GM12878 (cell line): ENCODE measurements around the gene MYBBP1A. TPM values are rescaled to one million over a fixed set of nuclear protein-coding genes. Genes with fewer than 3 reads are reported as not detected.

ENCODE experiments used
- ATAC-seq: fragments of 200-7000 bp; cut with Tn5 transposase; 3 replicates; pipeline ENCODE4 v1.9.1; 2020; ENCODE audit warnings: mild to moderate bottlenecking, moderate library complexity
- Bru-seq: library from RNA; stranded (reverse); fragments of 400-500 nt; gene quantifications from one replicate; lab custom pipeline; 2021; lab: Mats Ljungman, UMichigan
- BruChase-seq, 2 experiments: library from RNA; stranded (reverse); fragments of 400-500 nt; gene quantifications; one replicate each; lab custom pipeline; 2021; lab: Mats Ljungman, UMichigan
- BruUV-seq: library from RNA; stranded (reverse); fragments of 400-500 nt; replicated peaks from 2 replicates; lab custom pipeline; 2021; lab: Mats Ljungman, UMichigan
- CTCF ChIA-PET: fragments of 300-600 bp; sonication (Branson Sonifier 250); formaldehyde crosslinking; extraction: SDS; loops from one replicate; lab custom pipeline; 2021; ENCODE audit warnings: inconsistent platforms; lab: Yijun Ruan, JAX
- POLR2A ChIA-PET: fragments of 350-600 bp; formaldehyde crosslinking; extraction: SDS; loops from one replicate; lab custom pipeline; 2021; ENCODE audit warnings: inconsistent platforms; lab: Charles Lee
- RAD21 ChIA-PET: fragments of 300-600 bp; sonication (Branson Sonifier 250); formaldehyde crosslinking; loops from one replicate; lab custom pipeline; 2023; ENCODE audit warnings: antibody characterized with exemption; ENCODE audit not compliant: unreplicated experiment; lab: Charles Lee
- SMC1A ChIA-PET: fragments of 300-600 bp; sonication (Branson Sonifier 250); formaldehyde crosslinking; loops from one replicate; lab custom pipeline; 2023; ENCODE audit not compliant: unreplicated experiment, uncharacterized antibody; lab: Charles Lee
- DNase-seq: peaks from one replicate; pipeline ENCODE4 v3.0.0-alpha.2; 2011; ENCODE audit warnings: low read depth, low spot score
- FAIRE-seq: peaks from 3 replicates; lab custom pipeline; 2011; peaks lifted over from hg19 to GRCh38; lab: Jason Lieb, UNC
- H2AFZ ChIP-seq: 2 replicates; pipeline ENCODE4 v1.6.0; 2011; ENCODE audit warnings: low read depth, low read length, control low read depth; ENCODE audit not compliant: control insufficient read depth
- H3K27ac ChIP-seq: 2 replicates; pipeline ENCODE4 v1.5.1; 2011; ENCODE audit warnings: control low read depth; ENCODE audit not compliant: control insufficient read depth, insufficient read depth
- H3K27me3 ChIP-seq, 2 experiments: replicated peaks in 1 of 2; 2 replicates each; pipeline versions ENCODE4 v1.6.0 to v1.6.1; 2011; ENCODE audit warnings: low read length in 1 of 2; ENCODE audit not compliant: control insufficient read depth in 2 of 2, insufficient read depth in 2 of 2
- H3K36me3 ChIP-seq, 2 experiments: 2 replicates each; pipeline ENCODE4 v1.5.1; 2011; ENCODE audit warnings: low read length in 1 of 2; ENCODE audit not compliant: control insufficient read depth in 2 of 2, insufficient read depth in 2 of 2
- H3K4me1 ChIP-seq: 2 replicates; pipeline ENCODE4 v1.6.1; 2011; ENCODE audit warnings: mild to moderate bottlenecking, low read length, moderate library complexity, mixed read lengths; ENCODE audit not compliant: control insufficient read depth, insufficient read depth
- H3K4me2 ChIP-seq: 2 replicates; pipeline ENCODE4 v1.6.0; 2011; ENCODE audit warnings: control low read depth; ENCODE audit not compliant: control insufficient read depth, insufficient read depth
- H3K4me3 ChIP-seq: fragments of 200-600 bp; sonication (generic); 2 replicates; pipeline ENCODE4 v1.5.1; 2016
- H3K79me2 ChIP-seq: 2 replicates; pipeline ENCODE4 v1.6.0; 2011; ENCODE audit warnings: low read length; ENCODE audit not compliant: control insufficient read depth, insufficient read depth
- H3K9ac ChIP-seq: 2 replicates; pipeline ENCODE4 v1.8.0; 2011; ENCODE audit warnings: low read length, control low read depth, mixed read lengths; ENCODE audit not compliant: control insufficient read depth, insufficient read depth
- H3K9me3 ChIP-seq: replicated peaks from 3 replicates; pipeline ENCODE4 v1.5.1; 2011; ENCODE audit warnings: mild to moderate bottlenecking, low read length; ENCODE audit not compliant: control insufficient read depth, insufficient read depth
- H4K20me1 ChIP-seq: 2 replicates; pipeline ENCODE4 v1.6.0; 2011; ENCODE audit not compliant: control insufficient read depth, insufficient read depth
- CEBPB ChIP-seq, 2 experiments: fragments of 150-350 bp in 1 of 2; IDR thresholded peaks; 2 replicates each; pipeline ENCODE4 v1.6.1; 2012 to 2014; ENCODE audit warnings: low read depth in 2 of 2, low read length in 2 of 2, borderline replicate concordance in 1 of 2, inconsistent platforms in 1 of 2
- ETV6 ChIP-seq, 2 experiments: fragments of 450-650 bp in 1 of 2; IDR thresholded peaks in 1 of 2; conservative IDR thresholded peaks in 1 of 2; 2 replicates each; pipeline ENCODE4 v1.6.1; 2014; ENCODE audit warnings: antibody characterized with exemption in 1 of 2, borderline replicate concordance in 1 of 2, low read depth in 1 of 2, mild to moderate bottlenecking in 1 of 2, moderate library complexity in 1 of 2
- IKZF1 ChIP-seq: fragments of 450-650 bp; conservative IDR thresholded peaks from 2 replicates; pipeline ENCODE4 v1.6.1; 2017; ENCODE audit warnings: antibody characterized with exemption, mild to moderate bottlenecking
- MYC ChIP-seq: IDR thresholded peaks from 2 replicates; pipeline ENCODE4 v1.6.1; 2011; ENCODE audit warnings: mild to moderate bottlenecking, low read length, moderate library complexity, inconsistent platforms; ENCODE audit not compliant: insufficient read depth, insufficient replicate concordance, insufficient read length, severe bottlenecking
- TAF1 ChIP-seq: IDR thresholded peaks from 2 replicates; pipeline ENCODE4 v1.6.1; 2011; ENCODE audit warnings: mild to moderate bottlenecking, low read depth, low read length, borderline replicate concordance
- WGBS: methylation state at CpG from one replicate; pipeline ENCODE4 v1.1.6; 2016; ENCODE audit warnings: low lambda C conversion rate; ENCODE audit not compliant: insufficient replicate concordance, insufficient coverage; ENCODE audit errors: missing lambda C conversion rate; 5-methylcytosine and 5-hydroxymethylcytosine counted together
- in situ Hi-C: fragments of 300-500 bp; cut with MboI; formaldehyde crosslinking; loops from 9 replicates; pipeline ENCODE4 v1.14.3; 2018; ENCODE audit warnings: mixed read lengths
- intact Hi-C: fragments of 100-400 bp; cut with micrococcal nuclease; formaldehyde crosslinking; loops from one replicate; pipeline ENCODE4 v1.14.2; 2022; ENCODE audit not compliant: unreplicated experiment
- long read RNA-seq, 2 experiments: library from polyadenylated mRNA; unstranded; transcript quantifications; one replicate each; pipeline ENCODE4 v2.0.0, GENCODE V29; 2019 to 2020
- polyA minus RNA-seq, 3 experiments: library from RNA; depleted of rRNA, polyadenylated mRNA; stranded (reverse); fragments of >200 nt; gene quantifications; 2 replicates each; pipeline ENCODE4 v1.2.3, GENCODE V29; 2011
- polyA plus RNA-seq, 11 experiments: library from polyadenylated mRNA; depleted of rRNA in 4 of 11; unstranded in 6 of 11; stranded (reverse) in 5 of 11; fragments of >200 nt; fragmentation: Nextera tagmentation in 4 of 11; fragmentation: Illumina TruSeq in 1 of 11; extraction: Ambion mirVana in 4 of 11; extraction: Trizol in 1 of 11; gene quantifications; 1 replicate in 1 of 11; 2 replicates in 10 of 11; pipeline versions ENCODE4 v1.2.1 to v1.2.3, GENCODE V29; 2011 to 2016; ENCODE audit warnings: inconsistent platforms in 2 of 11, missing spikeins in 2 of 11, low read depth in 1 of 11
- total RNA-seq, 4 experiments: library from RNA; depleted of rRNA in 3 of 4; stranded (reverse); fragments of >200 nt in 3 of 4; fragmentation: Illumina TruSeq in 1 of 4; extraction: Trizol in 1 of 4; gene quantifications; 2 replicates each; pipeline versions ENCODE4 v1.2.1 to v1.2.3, GENCODE V29; 2013 to 2021
- TF ChIP-seq, protein P1 (sequence below): fragments of 450-650 bp; IDR thresholded peaks from 2 replicates; pipeline ENCODE4 v1.6.1; 2017; ENCODE audit warnings: mild to moderate bottlenecking
- TF ChIP-seq, protein P2 (sequence below): IDR thresholded peaks from 2 replicates; pipeline ENCODE4 v1.6.1; 2011; ENCODE audit warnings: borderline replicate concordance, low read depth, mild to moderate bottlenecking, moderate library complexity, low read length; ENCODE audit not compliant: insufficient read depth, poor library complexity, severe bottlenecking

Gene MYBBP1A, protein sequence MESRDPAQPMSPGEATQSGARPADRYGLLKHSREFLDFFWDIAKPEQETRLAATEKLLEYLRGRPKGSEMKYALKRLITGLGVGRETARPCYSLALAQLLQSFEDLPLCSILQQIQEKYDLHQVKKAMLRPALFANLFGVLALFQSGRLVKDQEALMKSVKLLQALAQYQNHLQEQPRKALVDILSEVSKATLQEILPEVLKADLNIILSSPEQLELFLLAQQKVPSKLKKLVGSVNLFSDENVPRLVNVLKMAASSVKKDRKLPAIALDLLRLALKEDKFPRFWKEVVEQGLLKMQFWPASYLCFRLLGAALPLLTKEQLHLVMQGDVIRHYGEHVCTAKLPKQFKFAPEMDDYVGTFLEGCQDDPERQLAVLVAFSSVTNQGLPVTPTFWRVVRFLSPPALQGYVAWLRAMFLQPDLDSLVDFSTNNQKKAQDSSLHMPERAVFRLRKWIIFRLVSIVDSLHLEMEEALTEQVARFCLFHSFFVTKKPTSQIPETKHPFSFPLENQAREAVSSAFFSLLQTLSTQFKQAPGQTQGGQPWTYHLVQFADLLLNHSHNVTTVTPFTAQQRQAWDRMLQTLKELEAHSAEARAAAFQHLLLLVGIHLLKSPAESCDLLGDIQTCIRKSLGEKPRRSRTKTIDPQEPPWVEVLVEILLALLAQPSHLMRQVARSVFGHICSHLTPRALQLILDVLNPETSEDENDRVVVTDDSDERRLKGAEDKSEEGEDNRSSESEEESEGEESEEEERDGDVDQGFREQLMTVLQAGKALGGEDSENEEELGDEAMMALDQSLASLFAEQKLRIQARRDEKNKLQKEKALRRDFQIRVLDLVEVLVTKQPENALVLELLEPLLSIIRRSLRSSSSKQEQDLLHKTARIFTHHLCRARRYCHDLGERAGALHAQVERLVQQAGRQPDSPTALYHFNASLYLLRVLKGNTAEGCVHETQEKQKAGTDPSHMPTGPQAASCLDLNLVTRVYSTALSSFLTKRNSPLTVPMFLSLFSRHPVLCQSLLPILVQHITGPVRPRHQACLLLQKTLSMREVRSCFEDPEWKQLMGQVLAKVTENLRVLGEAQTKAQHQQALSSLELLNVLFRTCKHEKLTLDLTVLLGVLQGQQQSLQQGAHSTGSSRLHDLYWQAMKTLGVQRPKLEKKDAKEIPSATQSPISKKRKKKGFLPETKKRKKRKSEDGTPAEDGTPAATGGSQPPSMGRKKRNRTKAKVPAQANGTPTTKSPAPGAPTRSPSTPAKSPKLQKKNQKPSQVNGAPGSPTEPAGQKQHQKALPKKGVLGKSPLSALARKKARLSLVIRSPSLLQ (N-terminal part only)
- 120 and 130 TPM in 2 replicates for total RNA-seq (2013; cell fraction: nucleolus; rRNA removed)
- total RNA-seq (2014; rRNA removed) (98.5 and 120 TPM in 2 replicates), total RNA-seq (2014; rRNA removed; fragmentation: Illumina TruSeq; extraction: Trizol) (30.7 and 40.5 TPM in 2 replicates), total RNA-seq (2021) (115 and 121 TPM in 2 replicates), polyA plus RNA-seq (2011; rRNA removed) (13.1 and 29.5 TPM in 2 replicates), polyA plus RNA-seq (2014; fragmentation: Illumina TruSeq; extraction: Trizol) (17.8 and 54.2 TPM in 2 replicates), polyA plus RNA-seq (2014; fragmentation: Nextera tagmentation; extraction: Ambion mirVana) (1 to 10 TPM; 2.5 to 4.2 TPM), polyA plus RNA-seq (2014; rRNA removed) (89.0 and 126 TPM in 2 replicates), polyA plus RNA-seq (2016; fragmentation: Nextera tagmentation; extraction: Ambion mirVana) (100 to 1,000 TPM; 118 to 120 TPM), polyA minus RNA-seq (2011; rRNA and poly(A)+ RNA removed) (43.4 and 52.2 TPM in 2 replicates), Bru-seq, nascent RNA (percentile 70 among the genes with signal in this experiment), BruChase-seq, experiment 1, labeled RNA remaining after a 6-hour chase (percentile 86 among the genes with signal in this experiment), BruChase-seq, experiment 2, labeled RNA remaining after a 2-hour chase (percentile 78 among the genes with signal in this experiment)
- 17.5 TPM for polyA plus RNA-seq (2011; ENCODE audit: low read depth)
- polyA plus RNA-seq (2011; cell fraction: cytosol; rRNA removed) = 25.7 and 40.7 TPM in 2 replicates
- 182 and 265 TPM in 2 replicates for polyA plus RNA-seq (2011; cell fraction: nucleus; rRNA removed)
- 43.0 and 54.9 TPM in 2 replicates for polyA plus RNA-seq (2012)
- 37.6 and 40.4 TPM in 2 replicates for polyA minus RNA-seq (2011; cell fraction: cytosol; rRNA and poly(A)+ RNA removed)
- 50.7 and 108 TPM in 2 replicates for polyA minus RNA-seq (2011; cell fraction: nucleus; rRNA and poly(A)+ RNA removed)
- long read RNA-seq, experiment 1, full-length matches to known transcripts = 11 of 22 reads
- long read RNA-seq, experiment 1, partial matches to known transcripts = 5 of 22 reads
- long read RNA-seq, experiment 1, other reads (novel, unspliced or antisense) = 6 of 22 reads
- long read RNA-seq, experiment 2, partial matches to known transcripts = 1 of 4 reads
- long read RNA-seq, experiment 2, other reads (novel, unspliced or antisense) = 2 of 4 reads

DNA sequence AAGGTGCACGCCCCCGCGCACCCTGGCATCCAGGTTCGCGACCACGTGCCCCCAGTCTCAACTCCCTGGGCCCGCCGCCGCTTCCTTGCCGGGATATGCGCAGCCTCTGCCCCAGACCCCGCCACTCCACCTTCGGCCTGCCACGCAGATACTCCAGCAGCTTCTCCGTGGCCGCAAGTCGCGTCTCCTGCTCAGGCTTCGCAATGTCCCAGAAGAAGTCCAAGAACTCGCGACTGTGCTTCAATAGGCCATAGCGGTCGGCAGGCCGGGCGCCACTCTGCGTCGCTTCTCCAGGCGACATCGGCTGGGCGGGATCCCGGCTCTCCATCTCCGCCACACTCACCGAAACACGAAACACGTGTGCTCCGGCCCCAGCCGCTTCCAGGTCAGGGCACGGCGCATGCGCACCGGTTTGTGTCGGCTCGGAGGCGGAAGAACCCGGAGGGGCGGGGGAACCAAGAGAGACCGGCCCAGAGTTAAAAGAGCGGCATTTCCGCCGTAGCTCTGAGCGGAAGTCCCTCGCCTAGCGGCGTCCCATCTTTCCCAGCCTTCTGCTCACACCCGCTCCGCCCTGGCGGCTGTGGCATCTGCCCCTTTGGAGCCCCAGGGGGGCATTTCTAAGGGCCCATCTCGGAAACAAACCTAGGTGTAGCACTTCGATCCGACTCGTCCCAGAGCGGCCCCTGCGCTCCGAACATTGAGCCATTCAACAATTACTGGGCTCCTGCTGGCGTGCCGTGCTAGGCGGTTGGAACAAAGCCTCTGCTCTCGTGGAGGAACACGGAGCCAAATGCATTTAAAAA lies at the start of gene MYBBP1A:
Gene MYBBP1A, minus strand, starts transcription at position 388 of the 803 bp plus-strand sequence. Its CDS starts 60 bp downstream, at position 328.
- H4K20me1 ChIP-seq = no peaks in the 10 kb centered on the region
- ChIA-PET POLR2A (interaction anchor here (0.7 to 1.3 kb wide), 2 partner anchors 8 to 12 kb away, joined by 3 to 4 read pairs; no protein-coding TSS in a partner anchor), SMC1A (interaction anchor here (1.3 kb wide), 1 partner anchor 32 kb away, joined by 4 read pairs; no protein-coding TSS in a partner anchor), RAD21 (interaction anchor here (0.7 to 1.6 kb wide), 3 partner anchors 8 to 385 kb away, joined by 3 to 4 read pairs (median 3); partner anchors contain the start of genes RNF167 and SLC25A11), CTCF (interaction anchor here (0.8 to 5.8 kb wide), 4 partner anchors 12 to 142 kb away, joined by 3 to 60 read pairs (median 6); no protein-coding TSS in a partner anchor)
- ATAC-seq (peak; percentile 93), DNase-seq (peak; percentile 83), FAIRE-seq (peak; percentile 98)
- WGBS = under 1% methylated on average over 63 of the region's 69 CpGs
- intact Hi-C loops = no loop called here
- H3K9me3 ChIP-seq = no peaks in the 10 kb centered on the region
- H3K27me3 ChIP-seq = no peaks in the 10 kb centered on the region
- H2AFZ ChIP-seq = peak within 1 kb of the TSS; percentile 92
- peaks cover 21% of the 10 kb centered on the region for H3K4me1 ChIP-seq
- H3K36me3 ChIP-seq = peaks cover 11 to 28% of the 10 kb centered on the region in 2 experiments
- H3K4me2 ChIP-seq = peak within 1 kb of the TSS; percentile 90
- H3K9ac ChIP-seq = peak within 1 kb of the TSS; percentile 90
- H3K27ac ChIP-seq = peak within 1 kb of the TSS; percentile 87
- in situ Hi-C loops = no loop called here
- H3K4me3 ChIP-seq = peak within 1 kb of the TSS; percentile 96
- TSS peak; percentile 63 for BruUV-seq
- H3K79me2 ChIP-seq = peaks cover 27% of the 10 kb centered on the region
- TF ChIP-seq, protein P1, sequence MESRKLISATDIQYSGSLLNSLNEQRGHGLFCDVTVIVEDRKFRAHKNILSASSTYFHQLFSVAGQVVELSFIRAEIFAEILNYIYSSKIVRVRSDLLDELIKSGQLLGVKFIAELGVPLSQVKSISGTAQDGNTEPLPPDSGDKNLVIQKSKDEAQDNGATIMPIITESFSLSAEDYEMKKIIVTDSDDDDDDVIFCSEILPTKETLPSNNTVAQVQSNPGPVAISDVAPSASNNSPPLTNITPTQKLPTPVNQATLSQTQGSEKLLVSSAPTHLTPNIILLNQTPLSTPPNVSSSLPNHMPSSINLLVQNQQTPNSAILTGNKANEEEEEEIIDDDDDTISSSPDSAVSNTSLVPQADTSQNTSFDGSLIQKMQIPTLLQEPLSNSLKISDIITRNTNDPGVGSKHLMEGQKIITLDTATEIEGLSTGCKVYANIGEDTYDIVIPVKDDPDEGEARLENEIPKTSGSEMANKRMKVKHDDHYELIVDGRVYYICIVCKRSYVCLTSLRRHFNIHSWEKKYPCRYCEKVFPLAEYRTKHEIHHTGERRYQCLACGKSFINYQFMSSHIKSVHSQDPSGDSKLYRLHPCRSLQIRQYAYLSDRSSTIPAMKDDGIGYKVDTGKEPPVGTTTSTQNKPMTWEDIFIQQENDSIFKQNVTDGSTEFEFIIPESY = no peak
- TF ChIP-seq CEBPB (IDR thresholded peaks at IDR 0.05; ENCODE audit: borderline replicate concordance in 1 of 2, low read depth in 2 of 2, low read length in 2 of 2) = no peak
- peak in 1 of 2 experiments; percentile 43; a peak in 1 of 4 replicates for TF ChIP-seq ETV6 (conservative IDR thresholded peaks at IDR 0.05 in 1 of 2, IDR thresholded peaks at IDR 0.05 in 1 of 2; ENCODE audit: borderline replicate concordance in 1 of 2, low read depth in 1 of 2)
- TF ChIP-seq, protein P2, sequence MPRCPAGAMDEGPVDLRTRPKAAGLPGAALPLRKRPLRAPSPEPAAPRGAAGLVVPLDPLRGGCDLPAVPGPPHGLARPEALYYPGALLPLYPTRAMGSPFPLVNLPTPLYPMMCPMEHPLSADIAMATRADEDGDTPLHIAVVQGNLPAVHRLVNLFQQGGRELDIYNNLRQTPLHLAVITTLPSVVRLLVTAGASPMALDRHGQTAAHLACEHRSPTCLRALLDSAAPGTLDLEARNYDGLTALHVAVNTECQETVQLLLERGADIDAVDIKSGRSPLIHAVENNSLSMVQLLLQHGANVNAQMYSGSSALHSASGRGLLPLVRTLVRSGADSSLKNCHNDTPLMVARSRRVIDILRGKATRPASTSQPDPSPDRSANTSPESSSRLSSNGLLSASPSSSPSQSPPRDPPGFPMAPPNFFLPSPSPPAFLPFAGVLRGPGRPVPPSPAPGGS = no peak
- peak; percentile 26 for TF ChIP-seq MYC
- peak; percentile 80; the same call in 1 of the 2 replicates for TF ChIP-seq TAF1
- TF ChIP-seq IKZF1 = peak; percentile 80
